DMS153 (cell line): ENCODE data around the gene ALOX12.
"Not testable (repeated sequence)": the region's sequence is repeated elsewhere in the genome, so short reads cannot be mapped to it uniquely, and the experiment has no call there.

Source experiments
- DNase-seq: peaks from one replicate; lab custom pipeline; 2025; lab: John Stamatoyannopoulos, UW

ALOX12 gene

GRCh38 chr17:7046127-7046724, 50.4 kb downstream of the ALOX12 start:
- DNase-seq: peak; percentile 48

GRCh38 chr17:7046725-7047397, 51.0 kb downstream of the ALOX12 start:
- DNase-seq: peak; percentile 16

- no peak for DNase-seq
Measured at GRCh38 chr17:7047566-7047965, 51.7 kb downstream of the ALOX12 start.

- no peak for DNase-seq
Measured at GRCh38 chr17:7048968-7049367, 53.1 kb downstream of the ALOX12 start.

GRCh38 chr17:7050583-7050982, 54.7 kb downstream of the ALOX12 start:
- not testable (repeated sequence) for DNase-seq

- no peak for DNase-seq
Measured at GRCh38 chr17:7056386-7056785, 60.5 kb downstream of the ALOX12 start.

- no peak for DNase-seq
Measured at GRCh38 chr17:7058831-7059447, 63.1 kb downstream of the ALOX12 start.
